ENCODE data around the gene PNLIP.

Gene PNLIP

DNA sequence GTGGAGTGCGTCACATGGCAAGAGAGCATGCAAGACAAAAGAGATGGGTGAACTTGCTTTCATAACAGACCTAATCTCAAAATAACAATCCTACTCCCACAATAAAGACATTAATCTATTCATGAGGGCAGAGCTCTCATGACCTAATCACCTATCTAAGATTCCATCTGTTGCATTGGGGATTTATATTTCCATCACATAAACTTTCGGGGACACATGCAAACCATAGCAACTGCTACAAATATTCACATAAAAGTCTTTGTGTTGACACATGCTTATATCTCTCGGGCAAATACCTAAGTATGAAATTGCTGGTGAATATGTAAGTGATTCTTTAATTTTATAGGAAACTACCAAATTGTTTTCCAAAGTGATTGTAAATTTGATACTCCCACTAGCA is 29.1 kb downstream of the PNLIP start:
- no peaks in the 10 kb centered on the region for H3K27me3 ChIP-seq (replicated peaks; ENCODE audit: control insufficient read depth, insufficient read depth, low read length)
- H3K9me3 ChIP-seq (ENCODE audit: control insufficient read depth, low read length) = no peaks in the 10 kb centered on the region
- no peaks in the 10 kb centered on the region for H3K36me3 ChIP-seq (ENCODE audit: control insufficient read depth, insufficient read depth, low read length, severe bottlenecking)
- H3K9ac ChIP-seq (ENCODE audit: low read length) = no peak overlapping the region
- H3K4me1 ChIP-seq (ENCODE audit: control insufficient read depth, insufficient read depth, low read length) = no peaks in the 10 kb centered on the region
- no peak for DNase-seq (ENCODE audit: low read depth)
- H3K4me3 ChIP-seq (ENCODE audit: low read length) = no peak overlapping the region

DNA sequence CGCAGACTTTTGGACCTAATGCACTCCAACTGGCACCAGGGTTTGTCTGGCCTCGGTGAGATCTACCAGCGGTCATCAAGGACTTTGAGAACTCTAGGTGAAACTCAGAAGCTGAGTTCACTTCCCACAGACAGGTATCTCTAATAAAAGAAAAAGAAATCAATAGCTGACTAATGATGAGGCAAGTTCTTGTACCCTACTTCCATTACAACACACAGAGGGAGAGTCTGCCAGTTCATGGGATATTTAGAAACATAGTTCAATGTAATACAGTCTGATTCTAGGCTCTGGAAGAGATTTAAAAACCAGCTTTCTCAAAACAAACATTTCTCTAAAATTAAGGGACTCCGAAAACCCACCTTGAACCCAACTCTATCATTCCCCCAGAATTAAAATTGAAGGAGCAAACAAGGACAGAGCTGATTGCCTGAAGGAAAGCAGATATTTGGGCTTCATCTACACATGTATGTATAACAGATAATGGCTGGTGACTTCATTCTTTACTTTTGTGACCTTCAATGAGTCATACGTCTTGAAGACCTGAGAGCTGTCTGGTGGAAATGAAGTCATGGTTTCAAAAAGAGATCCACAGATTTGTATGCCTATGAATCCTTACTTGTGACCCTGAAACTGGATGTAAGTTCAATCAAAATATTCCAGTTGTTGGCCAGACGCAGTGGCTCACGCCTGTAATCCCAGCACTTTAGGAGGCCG is 42.3 kb downstream of the PNLIP start:
- no peak for DNase-seq (ENCODE audit: low read depth)
- Histone ChIP-seq H3K9me3 (ENCODE audit: control insufficient read depth, low read length) (peaks cover 6% of the 10 kb centered on the region), H3K27me3 (replicated peaks; ENCODE audit: control insufficient read depth, insufficient read depth, low read length) (peaks cover 10% of the 10 kb centered on the region), H3K4me1 (ENCODE audit: control insufficient read depth, insufficient read depth, low read length) (no peaks in the 10 kb centered on the region), H3K4me3 (ENCODE audit: low read length) (no peak overlapping the region), H3K9ac (ENCODE audit: low read length) (no peak overlapping the region), H3K36me3 (ENCODE audit: control insufficient read depth, insufficient read depth, low read length, severe bottlenecking) (no peaks in the 10 kb centered on the region)

DNA sequence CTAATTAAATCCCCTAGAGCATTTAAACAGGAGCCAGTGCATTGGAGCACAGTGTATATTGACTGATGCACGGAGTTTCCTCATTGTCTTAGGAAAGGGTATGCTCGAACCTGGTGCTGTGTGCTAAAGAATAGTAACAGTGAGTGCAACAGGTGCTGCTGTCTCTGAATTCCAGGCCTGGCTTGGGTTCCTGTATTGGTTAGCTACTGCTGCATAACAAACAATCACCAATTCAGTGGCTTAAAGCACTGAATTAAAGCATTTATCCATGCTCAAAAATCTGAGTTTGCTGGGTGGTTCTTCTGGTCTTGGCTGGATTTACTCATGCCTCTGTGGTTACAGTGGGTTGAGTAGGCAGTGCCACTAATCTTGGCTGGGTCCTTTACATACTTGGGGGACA is 43.3 kb downstream of the PNLIP start:
- H3K4me1 ChIP-seq (ENCODE audit: control insufficient read depth, insufficient read depth, low read length) = no peaks in the 10 kb centered on the region
- no peak for DNase-seq (ENCODE audit: low read depth)
- H3K36me3 ChIP-seq (ENCODE audit: control insufficient read depth, insufficient read depth, low read length, severe bottlenecking) = no peaks in the 10 kb centered on the region
- peaks cover 10% of the 10 kb centered on the region for H3K27me3 ChIP-seq (replicated peaks; ENCODE audit: control insufficient read depth, insufficient read depth, low read length)
- H3K9me3 ChIP-seq (ENCODE audit: control insufficient read depth, low read length) = peaks cover 6% of the 10 kb centered on the region
- no peak overlapping the region for H3K9ac ChIP-seq (ENCODE audit: low read length)
- H3K4me3 ChIP-seq (ENCODE audit: low read length) = no peak overlapping the region

DNA sequence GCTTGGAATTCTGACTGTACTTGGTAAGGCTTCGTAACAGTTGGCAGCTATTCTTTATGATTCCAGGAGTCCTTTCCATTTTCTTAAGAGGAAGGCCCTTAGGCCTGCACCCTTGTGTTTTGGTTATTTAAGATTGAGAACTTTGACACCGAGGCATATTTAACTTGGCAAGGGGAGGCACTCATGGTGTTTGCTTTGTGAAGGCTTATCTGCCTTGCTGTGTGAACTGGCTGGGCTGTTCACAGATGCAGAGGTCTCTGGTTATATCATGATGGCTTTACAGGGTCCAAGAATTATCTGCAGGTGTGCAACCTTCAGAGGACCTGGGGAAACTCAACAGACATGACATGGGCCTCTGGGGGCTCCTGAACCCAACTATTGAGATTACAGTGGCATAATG is 44.2 kb downstream of the PNLIP start:
- Histone ChIP-seq H3K9me3 (ENCODE audit: control insufficient read depth, low read length) (peaks cover 6% of the 10 kb centered on the region), H3K27me3 (replicated peaks; ENCODE audit: control insufficient read depth, insufficient read depth, low read length) (peaks cover 10% of the 10 kb centered on the region), H3K4me3 (ENCODE audit: low read length) (no peak overlapping the region), H3K4me1 (ENCODE audit: control insufficient read depth, insufficient read depth, low read length) (no peaks in the 10 kb centered on the region), H3K9ac (ENCODE audit: low read length) (no peak overlapping the region), H3K36me3 (ENCODE audit: control insufficient read depth, insufficient read depth, low read length, severe bottlenecking) (no peaks in the 10 kb centered on the region)
- no peak for DNase-seq (ENCODE audit: low read depth)

DNA sequence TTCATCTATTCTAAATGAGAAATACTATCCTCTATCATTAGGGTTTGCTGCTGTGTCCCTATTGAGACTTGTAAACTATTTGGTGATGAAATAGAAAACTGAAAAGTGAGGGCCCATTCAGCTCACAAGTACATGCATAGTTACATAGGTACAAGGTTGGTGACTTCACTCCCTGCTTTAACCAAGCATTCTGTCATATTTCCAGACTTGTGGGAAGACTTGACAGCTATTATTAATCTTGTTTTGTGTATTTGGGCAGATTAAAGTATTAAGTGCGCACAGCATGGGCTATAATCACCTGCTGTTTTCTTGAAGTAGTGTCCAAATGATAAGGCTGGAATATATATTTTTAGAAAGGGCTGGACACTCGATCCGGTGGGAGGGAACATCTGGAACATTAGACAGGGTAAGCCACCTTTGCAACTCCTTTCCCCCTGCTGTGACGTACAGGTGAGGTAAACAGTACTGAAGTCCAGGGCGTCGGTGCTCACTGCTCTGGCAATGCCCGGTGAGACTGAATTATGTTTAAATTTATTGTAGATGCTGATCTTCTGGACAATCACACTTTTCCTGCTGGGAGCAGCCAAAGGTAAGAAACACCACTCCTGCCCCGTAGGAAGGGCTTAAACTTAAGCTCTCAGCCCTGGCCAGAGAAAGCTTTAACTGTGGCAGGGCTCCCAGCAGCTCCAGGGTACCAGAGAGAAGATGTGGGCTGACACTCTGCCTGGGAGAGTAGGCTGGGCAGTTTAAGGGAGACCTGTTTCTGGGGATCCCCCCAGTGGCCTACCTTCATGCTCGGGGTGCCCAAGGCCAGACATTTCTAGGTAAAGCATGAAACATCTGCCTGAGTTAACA is 45.1 kb downstream of the PNLIP start, which contains the start of gene PNLIPRP1:
TSS of gene PNLIPRP1 (plus strand) at position 370 of the 855 bp plus-strand sequence. CDS start at position 541, 171 bp downstream.
- Histone ChIP-seq H3K4me3 (ENCODE audit: low read length) (no peak within 1 kb of the TSS), H3K36me3 (ENCODE audit: control insufficient read depth, insufficient read depth, low read length, severe bottlenecking) (no peaks in the 10 kb centered on the region), H3K4me1 (ENCODE audit: control insufficient read depth, insufficient read depth, low read length) (no peaks in the 10 kb centered on the region), H3K9me3 (ENCODE audit: control insufficient read depth, low read length) (peaks cover 6% of the 10 kb centered on the region), H3K27me3 (replicated peaks; ENCODE audit: control insufficient read depth, insufficient read depth, low read length) (peaks cover 18% of the 10 kb centered on the region), H3K9ac (ENCODE audit: low read length) (no peak within 1 kb of the TSS)
- no peak for DNase-seq (ENCODE audit: low read depth)

DNA sequence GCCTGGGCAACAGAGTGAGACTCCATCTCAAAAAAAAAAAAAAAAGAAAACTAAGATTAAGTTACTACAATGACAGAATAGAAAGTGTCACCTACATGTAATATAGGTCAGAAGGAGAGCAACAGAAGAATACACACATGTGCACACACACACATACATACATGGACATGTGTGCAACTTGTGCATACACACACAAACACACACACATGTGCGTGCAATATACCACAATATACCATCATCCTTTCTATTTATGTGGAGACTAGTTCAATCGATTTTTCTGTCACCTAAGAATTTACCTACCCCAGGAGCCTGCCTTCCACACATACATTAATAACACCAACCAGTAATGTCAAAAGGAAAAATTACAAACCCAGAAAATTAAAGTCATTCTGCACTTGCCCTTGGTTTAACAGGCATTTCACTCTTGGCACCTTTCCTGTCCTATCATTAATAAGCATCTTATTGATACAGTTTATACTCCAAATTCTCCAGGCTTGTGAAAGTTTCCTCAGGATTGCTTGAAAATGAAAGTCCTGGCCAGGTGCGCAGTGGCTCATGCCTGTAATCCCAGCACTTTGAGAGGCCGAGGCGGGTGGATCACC is 47.5 kb downstream of the PNLIP start:
- no peak for DNase-seq (ENCODE audit: low read depth)
- peaks cover 32% of the 10 kb centered on the region for H3K27me3 ChIP-seq (replicated peaks; ENCODE audit: control insufficient read depth, insufficient read depth, low read length)
- no peak overlapping the region for H3K9ac ChIP-seq (ENCODE audit: low read length)
- H3K4me3 ChIP-seq (ENCODE audit: low read length) = no peak overlapping the region
- H3K36me3 ChIP-seq (ENCODE audit: control insufficient read depth, insufficient read depth, low read length, severe bottlenecking) = no peaks in the 10 kb centered on the region
- H3K4me1 ChIP-seq (ENCODE audit: control insufficient read depth, insufficient read depth, low read length) = peaks cover 4% of the 10 kb centered on the region
- peaks cover 6% of the 10 kb centered on the region for H3K9me3 ChIP-seq (ENCODE audit: control insufficient read depth, low read length)

DNA sequence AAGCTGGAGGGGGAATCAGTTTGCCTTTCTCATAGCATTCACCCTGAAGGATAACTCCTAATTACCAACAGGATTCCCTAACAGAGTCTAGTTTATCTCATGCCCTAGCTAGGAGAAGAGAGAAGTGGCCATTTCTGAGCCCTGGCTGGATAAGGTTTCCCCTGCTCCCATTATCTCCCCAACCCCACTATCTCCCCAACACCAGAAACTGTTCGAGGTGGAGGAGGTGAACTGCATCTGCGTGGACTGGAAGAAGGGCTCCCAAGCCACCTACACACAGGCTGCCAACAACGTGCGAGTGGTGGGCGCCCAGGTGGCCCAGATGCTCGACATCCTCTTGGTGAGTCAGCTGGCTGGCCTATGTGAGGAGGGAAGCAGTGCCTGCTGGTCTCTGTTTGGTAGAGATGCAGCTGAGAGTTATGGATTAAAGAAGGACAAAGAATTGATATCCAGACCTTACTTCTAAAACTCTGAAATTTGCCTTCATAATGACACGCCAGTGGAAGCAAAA is 48.8 kb downstream of the PNLIP start:
- Histone ChIP-seq H3K9me3 (ENCODE audit: control insufficient read depth, low read length) (no peaks in the 10 kb centered on the region), H3K4me3 (ENCODE audit: low read length) (no peak overlapping the region), H3K36me3 (ENCODE audit: control insufficient read depth, insufficient read depth, low read length, severe bottlenecking) (no peaks in the 10 kb centered on the region), H3K9ac (ENCODE audit: low read length) (no peak overlapping the region), H3K27me3 (replicated peaks; ENCODE audit: control insufficient read depth, insufficient read depth, low read length) (peaks cover 32% of the 10 kb centered on the region), H3K4me1 (ENCODE audit: control insufficient read depth, insufficient read depth, low read length) (peaks cover 4% of the 10 kb centered on the region)
- no peak for DNase-seq (ENCODE audit: low read depth)

- Histone ChIP-seq H3K4me3 (ENCODE audit: low read length) (no peak overlapping the region), H3K9ac (ENCODE audit: low read length) (no peak overlapping the region), H3K9me3 (ENCODE audit: control insufficient read depth, low read length) (no peaks in the 10 kb centered on the region), H3K4me1 (ENCODE audit: control insufficient read depth, insufficient read depth, low read length) (peaks cover 4% of the 10 kb centered on the region), H3K27me3 (replicated peaks; ENCODE audit: control insufficient read depth, insufficient read depth, low read length) (peaks cover 38% of the 10 kb centered on the region), H3K36me3 (ENCODE audit: control insufficient read depth, insufficient read depth, low read length, severe bottlenecking) (no peaks in the 10 kb centered on the region)
- no peak for DNase-seq (ENCODE audit: low read depth)
Measured at GRCh38 chr10:116596062-116596461, 50.3 kb downstream of the PNLIP start.

GRCh38 chr10:116597543-116597942 is 51.8 kb downstream of the PNLIP start:
- peaks cover 41% of the 10 kb centered on the region for H3K27me3 ChIP-seq (replicated peaks; ENCODE audit: control insufficient read depth, insufficient read depth, low read length)
- no peak for DNase-seq (ENCODE audit: low read depth)
- peaks cover 4% of the 10 kb centered on the region for H3K4me1 ChIP-seq (ENCODE audit: control insufficient read depth, insufficient read depth, low read length)
- no peaks in the 10 kb centered on the region for H3K9me3 ChIP-seq (ENCODE audit: control insufficient read depth, low read length)
- no peaks in the 10 kb centered on the region for H3K36me3 ChIP-seq (ENCODE audit: control insufficient read depth, insufficient read depth, low read length, severe bottlenecking)
- H3K9ac ChIP-seq (ENCODE audit: low read length) = no peak overlapping the region
- H3K4me3 ChIP-seq (ENCODE audit: low read length) = no peak overlapping the region

DNA sequence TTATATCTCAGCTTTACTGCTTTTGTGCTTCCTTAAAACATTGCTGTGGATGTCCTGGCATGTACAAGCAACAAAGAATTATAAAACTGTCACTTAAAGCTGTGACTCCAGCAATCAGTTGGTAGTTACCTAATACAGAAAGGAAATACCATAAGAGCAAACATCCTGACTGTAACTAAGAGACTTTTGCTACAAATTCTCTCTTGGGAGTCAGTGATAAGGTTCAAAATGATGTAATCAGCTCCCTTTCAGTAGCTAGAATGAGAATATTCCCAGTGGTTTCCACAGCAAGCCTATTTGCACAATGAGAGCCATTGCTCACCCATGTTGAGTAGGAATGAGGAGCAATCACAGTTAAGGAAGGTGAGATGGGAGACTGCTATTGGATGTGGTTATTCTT is 52.6 kb downstream of the PNLIP start:
- H3K4me3 ChIP-seq (ENCODE audit: low read length) = no peak overlapping the region
- H3K9me3 ChIP-seq (ENCODE audit: control insufficient read depth, low read length) = no peaks in the 10 kb centered on the region
- H3K36me3 ChIP-seq (ENCODE audit: control insufficient read depth, insufficient read depth, low read length, severe bottlenecking) = no peaks in the 10 kb centered on the region
- peaks cover 41% of the 10 kb centered on the region for H3K27me3 ChIP-seq (replicated peaks; ENCODE audit: control insufficient read depth, insufficient read depth, low read length)
- peaks cover 4% of the 10 kb centered on the region for H3K4me1 ChIP-seq (ENCODE audit: control insufficient read depth, insufficient read depth, low read length)
- no peak for DNase-seq (ENCODE audit: low read depth)
- no peak overlapping the region for H3K9ac ChIP-seq (ENCODE audit: low read length)

DNA sequence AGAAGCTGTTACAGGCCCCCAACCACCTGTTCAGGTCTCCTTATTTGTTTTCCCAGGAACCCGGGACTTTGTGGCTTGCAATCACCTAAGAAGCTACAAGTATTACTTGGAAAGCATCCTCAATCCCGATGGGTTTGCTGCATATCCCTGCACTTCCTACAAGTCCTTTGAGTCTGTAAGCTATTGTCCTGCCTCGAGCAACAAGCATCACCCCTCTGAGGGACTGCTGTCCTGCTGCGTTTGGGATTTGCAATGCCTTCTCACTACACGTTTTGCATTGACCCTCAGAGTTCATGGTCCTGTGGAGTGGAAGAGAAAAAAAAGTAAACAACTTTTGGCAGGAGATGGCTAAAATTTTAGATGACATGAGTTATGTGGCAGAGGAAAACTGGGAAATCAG is 54.3 kb downstream of the PNLIP start:
- H3K4me3 ChIP-seq (ENCODE audit: low read length) = no peak overlapping the region
- H3K9me3 ChIP-seq (ENCODE audit: control insufficient read depth, low read length) = no peaks in the 10 kb centered on the region
- peaks cover 41% of the 10 kb centered on the region for H3K27me3 ChIP-seq (replicated peaks; ENCODE audit: control insufficient read depth, insufficient read depth, low read length)
- DNase-seq (ENCODE audit: low read depth) = no peak
- H3K36me3 ChIP-seq (ENCODE audit: control insufficient read depth, insufficient read depth, low read length, severe bottlenecking) = no peaks in the 10 kb centered on the region
- peaks cover 4% of the 10 kb centered on the region for H3K4me1 ChIP-seq (ENCODE audit: control insufficient read depth, insufficient read depth, low read length)
- no peak overlapping the region for H3K9ac ChIP-seq (ENCODE audit: low read length)
